CD4-positive, alpha-beta T cell treated with Interleukin-12 subunit alpha and Interleukin-12 subunit beta, for 1 hour (primary cell): ENCODE results near the gene MYOM3.

Source experiments
- DNase-seq: peaks from one replicate; pipeline ENCODE4 v3.0.0-alpha.2; 2020

Gene MYOM3

DNA sequence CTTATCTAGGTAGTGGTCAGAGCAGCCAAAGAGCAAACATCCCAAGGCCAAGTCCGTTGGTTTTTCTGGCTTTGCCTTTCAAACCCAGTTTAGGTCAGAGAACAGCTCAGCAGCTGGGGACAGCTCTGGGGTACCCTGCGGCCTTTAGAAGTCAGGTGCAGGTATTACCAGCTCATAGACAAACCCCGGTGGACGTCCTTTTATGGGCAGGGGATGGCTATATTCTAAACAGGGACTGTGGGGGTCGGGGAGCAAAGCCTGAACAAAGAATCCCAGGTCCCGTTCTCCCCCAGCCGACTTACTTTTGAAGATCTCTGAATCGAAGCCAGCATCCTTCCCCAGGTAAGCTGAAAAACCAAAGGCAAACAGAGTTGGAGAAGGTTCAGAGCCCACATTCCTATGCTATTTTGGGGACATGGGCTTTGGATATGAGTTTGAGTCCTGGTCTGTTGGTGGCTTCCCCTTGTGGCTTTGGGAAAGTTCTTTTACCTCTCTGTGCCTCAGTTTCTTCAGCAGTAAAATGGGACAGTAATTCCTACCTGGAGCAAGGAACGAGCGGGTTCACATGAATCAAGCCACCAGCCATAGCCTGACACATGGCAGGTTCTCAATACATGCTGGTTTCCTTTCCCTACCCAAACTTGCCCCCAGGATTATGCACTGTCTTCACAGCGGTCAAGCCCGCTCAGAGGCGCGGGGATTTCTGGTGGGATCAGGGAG lies 16.6 kb downstream of the MYOM3 start:
- no peak for DNase-seq

- DNase-seq, result no peak
These were observed 17.4 kb downstream of the MYOM3 start for GRCh38 chr1:24094554-24094953.

- DNase-seq, result no peak
These were observed 18.2 kb downstream of the MYOM3 start for GRCh38 chr1:24093732-24094131.

- no peak for DNase-seq
These were observed 19.0 kb downstream of the MYOM3 start for GRCh38 chr1:24092979-24093378.

GRCh38 chr1:24091971-24092482 lies 19.9 kb downstream of the MYOM3 start:
- DNase-seq, result no peak

DNA sequence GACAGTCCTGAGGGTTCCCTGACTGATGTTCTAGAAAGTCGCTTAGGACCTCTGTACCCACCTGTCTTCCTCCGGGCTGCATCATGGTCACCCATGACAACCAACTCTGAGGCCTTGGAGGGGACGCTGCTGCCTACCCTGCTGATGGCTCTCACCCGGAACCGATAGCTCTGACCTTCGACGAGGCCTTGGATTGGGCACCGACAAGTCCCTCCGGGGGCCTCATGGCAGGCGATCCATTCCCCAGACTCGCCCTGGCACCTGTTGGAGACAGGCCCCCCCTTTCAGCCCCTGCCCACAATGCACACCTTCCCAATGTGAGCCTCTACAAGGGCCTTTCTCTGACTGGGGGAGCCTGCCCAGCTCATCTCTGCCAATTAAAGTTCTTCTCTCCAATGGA lies 21.2 kb downstream of the MYOM3 start:
- no peak for DNase-seq

DNA sequence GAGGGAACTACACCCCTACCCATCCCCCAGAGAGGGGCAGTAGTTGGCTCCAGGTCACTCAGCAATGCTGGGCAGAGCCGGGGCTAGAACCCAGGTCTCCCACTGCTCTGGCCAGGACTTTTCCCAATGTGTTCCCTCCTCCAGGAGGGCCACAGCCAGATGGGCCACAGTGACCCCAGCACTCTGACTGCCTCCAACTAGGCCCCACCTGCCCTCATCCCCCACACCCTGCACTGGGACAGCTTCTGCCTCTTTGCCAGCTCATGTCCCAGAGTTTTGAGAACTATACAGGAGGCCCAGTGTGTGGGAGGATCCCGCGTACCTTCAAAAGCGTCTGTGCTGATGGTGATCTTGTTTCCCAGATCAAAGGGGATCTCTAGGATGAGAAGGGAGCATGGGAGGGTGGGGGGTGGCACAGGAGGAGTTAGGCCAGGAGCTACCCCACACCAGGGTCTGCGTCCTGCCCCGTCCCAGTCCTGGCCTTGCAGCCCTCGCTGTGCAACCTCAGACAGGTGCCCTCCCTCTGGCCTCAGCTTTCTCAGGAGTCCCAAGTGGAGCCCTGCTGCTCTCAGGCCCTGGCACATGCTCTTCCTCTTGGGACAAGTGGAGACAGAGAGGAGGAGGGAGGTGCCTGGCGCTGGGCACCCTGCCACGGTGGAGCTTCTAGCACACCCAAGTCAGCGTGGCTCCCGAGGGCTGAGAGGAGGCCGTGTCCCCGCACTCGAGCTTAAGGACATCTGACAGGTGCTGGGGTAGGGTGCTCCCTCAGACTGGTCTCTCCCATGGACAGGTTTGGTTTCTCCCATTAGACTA lies 22.0 kb downstream of the MYOM3 start:
- DNase-seq, result no peak

DNA sequence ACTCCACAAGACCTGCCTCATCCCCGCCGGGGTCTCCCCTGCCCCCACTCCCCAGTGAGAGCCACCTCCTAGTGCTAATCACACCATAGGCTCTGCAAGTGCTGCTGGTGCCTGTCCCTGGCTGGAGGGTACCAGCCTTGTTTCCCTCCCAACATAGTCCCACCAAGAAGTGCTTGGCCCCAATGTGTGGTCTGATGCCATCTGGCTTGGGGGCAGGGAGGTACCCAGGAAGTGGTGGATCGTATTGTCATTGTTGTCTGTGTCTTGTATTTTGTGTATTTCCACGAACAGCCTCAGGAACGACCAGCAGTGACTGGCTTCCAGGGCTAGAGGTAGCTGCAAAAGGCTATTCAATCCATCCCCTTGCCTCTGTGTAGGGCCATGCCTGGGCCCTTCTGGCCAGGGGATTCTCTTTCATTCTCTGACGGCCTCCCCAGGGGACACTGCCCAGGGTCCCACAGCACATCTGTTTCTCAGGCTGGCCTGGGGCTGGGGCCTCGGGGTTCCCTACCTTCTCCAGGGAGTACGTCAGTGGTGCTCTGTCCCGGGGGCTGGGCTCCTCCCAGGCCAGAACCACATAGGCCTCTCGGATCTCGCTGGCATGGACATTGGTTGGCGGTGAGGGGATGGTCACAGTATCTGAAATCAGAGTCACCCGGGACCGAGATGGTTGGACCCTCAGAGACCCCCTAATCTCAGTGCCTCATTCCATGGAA lies 22.8 kb downstream of the MYOM3 start:
- DNase-seq, result no peak

DNA sequence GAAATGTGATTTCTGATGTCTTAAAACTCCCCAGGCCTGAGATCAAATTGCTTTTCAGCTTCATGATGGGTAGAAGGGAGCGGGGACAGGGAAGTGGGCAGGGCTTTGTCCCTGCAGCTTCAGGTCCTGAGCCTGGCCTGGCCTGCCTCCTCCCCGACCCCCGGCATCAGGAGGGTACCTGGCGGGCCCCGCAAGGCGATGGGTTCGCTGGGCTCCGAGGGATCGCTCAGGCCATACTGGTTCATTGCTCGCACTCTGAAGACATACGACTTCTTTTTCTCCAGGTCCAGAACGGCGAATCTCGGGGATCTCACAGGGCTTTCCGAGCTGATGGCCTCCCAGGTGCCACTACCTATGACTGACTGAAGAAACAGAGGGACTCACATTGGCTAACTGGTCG lies 25.5 kb downstream of the MYOM3 start:
- DNase-seq, result no peak

DNA sequence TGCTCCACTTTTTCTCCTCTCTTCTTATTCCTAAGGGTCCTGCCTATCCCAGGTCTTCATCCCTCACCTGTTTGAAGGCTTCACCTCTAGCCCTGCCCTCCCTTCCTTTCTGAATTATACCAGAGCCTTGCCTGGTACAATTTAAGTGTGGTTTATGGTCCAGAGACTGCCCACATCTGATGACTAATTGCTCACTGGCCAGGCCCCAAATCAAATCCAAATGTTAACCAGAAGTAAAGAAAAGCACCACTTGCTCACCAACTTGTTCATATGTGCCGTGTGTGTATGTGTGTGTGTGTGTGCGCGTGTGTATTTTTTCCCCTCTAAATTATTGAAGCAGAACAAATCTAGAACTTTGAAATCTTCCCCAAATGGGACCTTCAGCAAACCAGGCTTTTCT lies 26.4 kb downstream of the MYOM3 start:
- no peak for DNase-seq

GRCh38 chr1:24085007-24085406 lies 26.9 kb downstream of the MYOM3 start:
- no peak for DNase-seq

DNA sequence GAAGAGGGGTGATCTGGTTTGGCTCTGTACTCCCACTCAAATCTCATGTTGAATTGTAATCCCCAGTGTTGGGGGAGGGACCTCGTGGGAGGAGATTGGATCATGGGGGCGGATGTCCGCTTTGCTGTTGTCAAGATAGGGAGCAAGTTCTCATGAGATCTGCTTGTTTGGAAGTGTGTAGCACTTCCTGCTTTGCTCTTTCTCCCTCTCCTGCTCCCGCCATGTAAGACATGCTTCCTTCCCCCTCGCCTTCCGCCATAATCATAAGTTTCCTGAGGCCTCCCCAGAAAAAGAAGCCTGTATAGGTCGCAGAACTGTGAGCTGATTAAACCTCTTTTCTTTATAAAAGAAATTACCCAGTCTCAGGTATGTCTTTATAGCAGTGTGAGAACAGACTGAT lies 27.9 kb downstream of the MYOM3 start:
- DNase-seq, result no peak

- no peak for DNase-seq
These were observed 29.6 kb downstream of the MYOM3 start for GRCh38 chr1:24082372-24082771.

GRCh38 chr1:24081190-24081589 lies 30.7 kb downstream of the MYOM3 start:
- no peak for DNase-seq

DNA sequence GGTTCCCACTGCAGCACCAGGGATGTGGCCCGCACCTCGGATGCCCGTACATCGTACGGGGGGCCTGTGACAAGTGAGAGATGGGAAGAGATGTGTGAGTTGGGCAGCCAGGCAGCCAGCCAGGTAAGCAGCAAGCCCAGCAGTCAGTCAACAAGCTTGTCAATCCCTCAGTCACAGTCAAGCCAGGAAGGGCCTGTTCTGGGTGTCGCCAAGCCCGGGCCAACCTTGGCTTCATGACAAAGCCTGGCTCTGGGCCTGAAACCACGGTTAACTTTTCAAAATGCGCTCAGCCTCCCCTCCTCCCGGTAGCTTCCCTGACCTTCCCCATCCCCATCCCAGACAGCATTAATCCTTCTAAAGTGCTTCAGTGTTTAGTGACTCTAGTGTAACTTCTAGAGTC lies 31.8 kb downstream of the MYOM3 start:
- DNase-seq, result no peak

DNA sequence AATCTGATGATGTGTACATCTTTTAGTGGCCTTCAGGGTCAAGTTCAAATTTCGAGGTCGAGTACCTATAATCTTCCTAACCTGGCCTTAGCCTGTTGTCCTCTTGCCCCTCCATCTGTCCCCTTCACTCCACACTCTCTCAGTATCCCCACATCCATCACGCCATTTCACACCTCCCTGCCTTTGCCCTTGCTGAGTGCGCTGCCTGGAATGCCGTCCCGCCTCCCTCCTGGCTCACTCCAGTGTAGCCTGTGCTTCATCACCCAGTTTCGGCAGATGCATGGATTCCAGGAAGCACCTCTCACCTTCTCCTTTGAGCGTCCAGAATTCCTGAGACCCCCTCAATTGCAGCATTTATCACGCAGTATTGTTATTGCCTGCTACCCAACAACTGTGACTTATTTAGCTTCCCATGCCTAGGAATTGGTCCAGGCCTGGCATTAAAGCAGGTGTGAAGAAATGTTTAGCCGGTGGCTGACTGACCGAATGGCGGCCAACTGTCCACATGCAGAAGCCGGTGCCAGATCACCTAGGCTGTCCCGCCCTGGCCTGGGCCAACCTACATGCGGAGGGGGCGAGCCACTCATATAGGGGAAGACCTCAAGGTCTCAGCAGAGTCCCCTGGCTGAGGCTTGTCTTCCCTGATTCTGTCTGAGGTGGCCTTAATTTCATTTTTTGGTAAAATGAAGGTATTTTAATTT lies 34.5 kb downstream of the MYOM3 start:
- DNase-seq, result no peak

- no peak for DNase-seq
These were observed 36.0 kb downstream of the MYOM3 start for GRCh38 chr1:24075946-24076345.

DNA sequence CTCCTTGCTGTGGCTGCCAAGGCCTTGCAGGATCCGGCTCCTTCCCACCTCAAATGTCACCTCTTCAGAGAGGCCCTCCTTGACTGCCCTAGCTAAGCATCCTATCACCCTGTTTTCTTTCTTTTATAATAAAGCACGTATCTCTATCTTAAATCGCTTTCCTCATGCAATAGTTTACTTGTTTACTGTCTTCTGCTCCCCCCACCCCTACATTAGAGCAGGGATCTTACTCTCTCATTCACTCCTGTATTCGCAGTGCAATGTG lies 36.4 kb downstream of the MYOM3 start:
- no peak for DNase-seq

DNA sequence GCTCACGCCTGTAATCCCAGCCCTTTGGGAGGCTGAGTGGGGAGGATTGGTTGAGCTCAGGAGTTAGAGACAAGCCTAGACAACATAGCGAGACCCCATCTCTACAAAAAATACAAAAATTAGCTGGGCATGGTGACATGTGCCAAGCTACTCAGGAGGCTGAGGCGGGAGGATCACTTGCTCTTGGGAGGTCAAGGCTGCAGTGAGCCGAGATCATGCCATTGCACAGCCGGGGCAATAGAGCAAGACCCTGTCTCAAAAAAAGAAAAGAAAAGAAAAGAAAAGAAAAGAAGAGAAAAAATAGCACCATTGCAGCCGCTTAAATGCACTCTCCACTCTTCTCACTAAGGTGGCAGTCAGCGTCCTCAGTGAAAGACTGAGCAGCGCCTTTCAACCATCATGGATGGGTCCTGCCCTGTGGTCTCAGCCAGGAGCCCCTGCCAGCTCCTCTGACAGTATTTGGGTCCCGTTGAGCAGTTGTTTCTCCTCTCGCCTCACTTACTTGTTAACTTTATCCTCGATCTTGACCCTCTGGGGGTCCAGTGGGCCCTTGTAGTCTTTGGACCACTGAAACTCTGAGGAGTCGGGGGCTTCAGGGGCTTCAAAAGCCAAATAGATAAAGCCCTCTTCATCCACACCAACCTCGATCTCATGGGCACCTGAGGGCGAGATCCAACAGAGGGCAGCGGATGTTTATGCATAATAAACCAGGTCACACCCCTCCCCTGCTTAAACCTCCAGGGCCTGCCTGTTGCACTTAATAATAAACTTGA lies 36.9 kb downstream of the MYOM3 start:
- DNase-seq, result no peak

- no peak for DNase-seq
These were observed 37.7 kb downstream of the MYOM3 start for GRCh38 chr1:24074196-24074595.

- no peak for DNase-seq
These were observed 40.0 kb downstream of the MYOM3 start for GRCh38 chr1:24071941-24072340.

DNA sequence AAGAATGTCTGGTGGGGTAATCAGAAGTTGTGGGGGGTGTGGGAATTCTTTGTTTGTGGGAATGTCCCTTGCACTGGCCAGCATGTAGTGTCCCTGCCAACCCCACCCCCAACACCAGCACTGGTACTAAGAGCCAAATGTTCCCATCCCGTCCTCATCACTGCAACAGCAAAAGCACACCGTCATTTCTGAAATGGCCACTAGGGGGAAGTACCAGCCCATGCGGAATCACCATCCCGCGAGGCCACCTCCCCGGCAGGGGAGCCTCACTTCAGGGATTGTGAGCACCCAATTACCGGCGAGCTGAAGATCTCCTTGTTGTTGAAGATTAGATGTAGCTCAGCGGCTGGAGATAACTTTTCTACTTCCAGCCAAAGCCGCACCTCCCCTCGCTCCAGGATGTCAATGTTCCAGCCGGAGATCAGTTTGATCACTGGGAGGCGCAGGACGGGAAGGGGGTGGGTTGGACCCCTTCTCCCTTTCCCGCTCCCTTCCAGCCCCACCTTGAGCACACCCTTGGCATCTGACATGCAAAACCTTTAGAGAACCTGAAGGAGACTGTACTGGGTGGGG lies 41.0 kb downstream of the MYOM3 start:
- DNase-seq, result peak; percentile 73
